OCI-LY3 (cell line): Measurements from ENCODE around the gene DENND5A.

Experiments used
- H2AFZ ChIP-seq: fragments of 200-600, 300-600 bp; shearing (Covaris generic); 2 replicates; pipeline ENCODE4 v1.6.0; 2014; ENCODE audit warnings: antibody characterized with exemption, low read depth, low read length
- H3K27ac ChIP-seq: fragments of 200-600, 300-600 bp; sonication (generic); 2 replicates; pipeline ENCODE4 v1.5.1; 2014; ENCODE audit warnings: mild to moderate bottlenecking, low read length, moderate library complexity, mixed read lengths
- H3K27me3 ChIP-seq: fragments of 200-600, 300-600 bp; sonication (generic); 2 replicates; pipeline ENCODE4 v1.6.1; 2014; ENCODE audit warnings: low read depth, low read length, mixed read lengths
- H3K36me3 ChIP-seq: fragments of 200-600, 300-600 bp; sonication (generic); replicated peaks from 2 replicates; pipeline ENCODE3; 2014; ENCODE audit warnings: low read depth, low read length, mixed read lengths
- H3K4me1 ChIP-seq: fragments of 300-600, 200-600 bp; sonication (generic); 2 replicates; pipeline ENCODE4 v1.6.1; 2014; ENCODE audit warnings: low read length, mixed read lengths
- H3K4me2 ChIP-seq: fragments of 200-600, 300-600 bp; sonication (generic); 2 replicates; pipeline ENCODE4 v1.6.1; 2014; ENCODE audit warnings: low read length, mixed read lengths
- H3K4me3 ChIP-seq: fragments of 300-600, 200-600 bp; sonication (generic); 2 replicates; pipeline ENCODE4 v1.5.1; 2014; ENCODE audit warnings: antibody characterized with exemption, mild to moderate bottlenecking, low read length, moderate library complexity
- H3K79me2 ChIP-seq: fragments of 300-600, 200-600 bp; shearing (Covaris generic); 2 replicates; pipeline ENCODE4 v1.6.1; 2014; ENCODE audit warnings: mild to moderate bottlenecking, low read length, mixed read lengths
- H3K9ac ChIP-seq: fragments of 300-600, 200-600 bp; shearing (Covaris generic); 2 replicates; pipeline ENCODE4 v1.6.0; 2014; ENCODE audit warnings: mild to moderate bottlenecking, low read length, moderate library complexity
- H3K9me3 ChIP-seq: fragments of 200-600, 300-600 bp; shearing (Covaris generic); 2 replicates; pipeline ENCODE4 v1.6.1; 2014; ENCODE audit warnings: low read length, mixed read lengths; ENCODE audit not compliant: insufficient read depth
- H4K20me1 ChIP-seq: fragments of 200-600, 300-600 bp; sonication (generic); 2 replicates; pipeline ENCODE4 v1.6.1; 2016; ENCODE audit warnings: low read length, mixed read lengths; ENCODE audit not compliant: insufficient read depth
- EZH2phosphoT487 ChIP-seq: fragments of 200-600 bp; shearing (Covaris generic); IDR thresholded peaks from 2 replicates; pipeline ENCODE4 v1.6.1; 2018; ENCODE audit warnings: antibody characterized with exemption, mixed run types, low read depth
- TF ChIP-seq, protein P1 (sequence below): fragments of 200-600, 300-600 bp; sonication (generic); IDR thresholded peaks from 2 replicates; pipeline ENCODE4 v1.5.1; 2014; ENCODE audit warnings: antibody characterized with exemption, low read length, low read depth

The DENND5A gene

DNA sequence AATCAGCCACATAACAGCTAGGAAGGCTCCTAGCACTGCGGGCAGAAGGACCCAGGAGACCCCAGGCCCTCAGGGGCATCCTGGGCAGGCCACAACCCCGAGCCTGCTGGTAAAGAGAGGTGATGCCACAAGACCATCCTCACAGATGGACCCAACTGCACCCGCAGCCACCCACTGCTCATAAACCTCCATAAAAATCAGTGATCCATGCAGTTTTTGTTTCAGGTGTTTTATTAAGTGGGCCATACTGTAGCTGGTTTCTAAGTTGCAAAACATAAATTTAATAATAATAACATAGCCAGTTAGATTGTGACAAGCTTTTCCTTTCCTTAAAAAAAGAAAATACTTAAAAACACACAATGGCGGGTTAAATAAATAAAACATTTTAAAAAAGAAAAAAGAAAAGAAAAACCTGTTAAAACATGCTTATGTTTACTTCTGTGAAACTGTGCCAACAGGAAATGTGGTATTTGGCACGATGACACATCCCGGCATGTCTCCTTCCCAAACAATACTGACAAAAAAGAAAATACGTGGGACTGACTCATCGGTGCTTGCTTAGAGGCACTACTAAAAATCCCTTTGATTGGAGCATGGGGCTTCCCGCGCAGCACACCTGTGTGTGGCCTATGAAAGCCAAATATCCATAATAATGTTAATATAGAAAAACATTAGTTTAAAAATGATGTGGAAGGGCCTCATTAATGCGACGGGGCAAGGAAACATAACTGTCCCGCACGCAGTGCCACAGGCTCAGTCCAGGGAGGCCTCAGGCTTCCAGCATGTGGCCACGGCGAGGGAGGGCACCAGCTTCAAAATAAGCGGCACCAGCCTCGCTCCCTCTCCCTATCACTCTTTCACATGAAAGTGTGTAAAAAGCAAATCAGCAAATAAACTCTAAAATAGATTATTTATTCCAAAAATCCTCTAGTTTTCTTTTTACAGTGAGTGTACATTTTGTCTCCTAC, 126.3 kb downstream of the DENND5A start:
- Histone ChIP-seq H3K27me3 (no peaks in the 10 kb centered on the region), H3K4me2 (no peak overlapping the region), H3K9me3 (no peaks in the 10 kb centered on the region), H3K79me2 (no peaks in the 10 kb centered on the region), H4K20me1 (no peaks in the 10 kb centered on the region), H3K4me3 (no peak overlapping the region), H2AFZ (no peak overlapping the region), H3K9ac (no peak overlapping the region), H3K36me3 (peaks cover 33% of the 10 kb centered on the region), H3K4me1 (no peaks in the 10 kb centered on the region), H3K27ac (no peak overlapping the region)
- no peak for TF ChIP-seq EZH2phosphoT487
- TF ChIP-seq, protein P1, sequence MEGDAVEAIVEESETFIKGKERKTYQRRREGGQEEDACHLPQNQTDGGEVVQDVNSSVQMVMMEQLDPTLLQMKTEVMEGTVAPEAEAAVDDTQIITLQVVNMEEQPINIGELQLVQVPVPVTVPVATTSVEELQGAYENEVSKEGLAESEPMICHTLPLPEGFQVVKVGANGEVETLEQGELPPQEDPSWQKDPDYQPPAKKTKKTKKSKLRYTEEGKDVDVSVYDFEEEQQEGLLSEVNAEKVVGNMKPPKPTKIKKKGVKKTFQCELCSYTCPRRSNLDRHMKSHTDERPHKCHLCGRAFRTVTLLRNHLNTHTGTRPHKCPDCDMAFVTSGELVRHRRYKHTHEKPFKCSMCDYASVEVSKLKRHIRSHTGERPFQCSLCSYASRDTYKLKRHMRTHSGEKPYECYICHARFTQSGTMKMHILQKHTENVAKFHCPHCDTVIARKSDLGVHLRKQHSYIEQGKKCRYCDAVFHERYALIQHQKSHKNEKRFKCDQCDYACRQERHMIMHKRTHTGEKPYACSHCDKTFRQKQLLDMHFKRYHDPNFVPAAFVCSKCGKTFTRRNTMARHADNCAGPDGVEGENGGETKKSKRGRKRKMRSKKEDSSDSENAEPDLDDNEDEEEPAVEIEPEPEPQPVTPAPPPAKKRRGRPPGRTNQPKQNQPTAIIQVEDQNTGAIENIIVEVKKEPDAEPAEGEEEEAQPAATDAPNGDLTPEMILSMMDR: no peak

DNA sequence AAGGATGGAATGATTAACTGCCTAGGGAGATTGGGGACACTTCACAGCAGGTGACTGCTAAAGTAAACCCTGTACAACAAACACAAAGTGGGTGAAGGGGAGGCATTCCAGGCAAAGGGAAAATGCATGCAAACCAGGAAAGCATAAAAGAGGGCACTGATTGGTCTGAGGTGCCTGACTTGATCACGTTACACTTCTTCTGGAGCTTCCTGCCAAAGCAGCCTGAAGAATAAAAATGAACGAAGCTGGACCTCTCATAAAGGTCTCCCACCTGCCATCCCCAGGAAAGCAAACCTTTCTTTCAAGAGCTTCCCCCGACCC, 127.1 kb downstream of the DENND5A start:
- Histone ChIP-seq H2AFZ (no peak overlapping the region), H3K4me3 (no peak overlapping the region), H3K79me2 (no peaks in the 10 kb centered on the region), H3K36me3 (peaks cover 29% of the 10 kb centered on the region), H3K9me3 (no peaks in the 10 kb centered on the region), H3K27ac (no peak overlapping the region), H3K4me1 (no peaks in the 10 kb centered on the region), H3K27me3 (no peaks in the 10 kb centered on the region), H3K4me2 (no peak overlapping the region), H4K20me1 (no peaks in the 10 kb centered on the region), H3K9ac (no peak overlapping the region)
- TF ChIP-seq, protein P1: no peak
- no peak for TF ChIP-seq EZH2phosphoT487

DNA sequence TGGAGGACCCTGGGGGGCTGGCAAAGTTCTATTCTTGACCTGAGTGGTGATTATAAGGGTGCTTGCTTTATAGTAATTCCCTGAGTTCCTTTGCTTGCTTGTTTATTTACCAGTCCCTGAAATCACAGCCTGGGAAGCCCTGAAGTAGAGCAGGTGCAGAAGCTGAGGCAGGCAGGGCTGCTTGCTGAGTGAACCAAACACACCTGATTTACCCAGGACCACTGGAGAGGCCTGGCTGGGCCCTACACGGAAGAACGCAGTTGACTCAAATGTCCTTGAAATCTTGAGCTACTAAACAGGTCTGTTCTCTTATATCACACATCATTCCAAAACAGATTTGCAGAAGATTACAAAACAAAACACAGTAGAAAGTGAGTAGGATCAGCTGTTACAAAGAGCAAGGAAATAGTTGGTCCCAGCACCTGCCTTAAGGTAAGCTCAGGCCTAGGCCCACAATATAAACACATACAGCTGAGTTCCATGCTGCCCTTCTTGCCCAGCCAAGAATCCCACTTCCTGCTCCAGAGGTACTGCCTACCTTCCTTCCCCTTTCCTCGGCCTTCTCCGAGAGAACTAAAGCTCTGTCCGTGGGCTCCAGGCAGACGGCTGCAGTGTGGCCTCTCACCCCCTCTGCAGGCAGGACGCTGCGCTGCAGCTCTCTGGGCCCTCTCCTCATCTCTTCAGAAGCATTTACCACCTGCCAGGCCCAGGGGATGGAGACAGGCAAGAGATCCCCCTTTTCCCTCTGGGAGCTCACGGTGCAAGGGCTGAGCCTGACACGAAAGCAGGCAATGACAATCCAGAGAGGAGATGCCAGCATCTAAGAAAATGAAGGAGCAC, 127.6 kb downstream of the DENND5A start:
- H3K9me3 ChIP-seq: no peaks in the 10 kb centered on the region
- no peaks in the 10 kb centered on the region for H3K4me1 ChIP-seq
- H3K27me3 ChIP-seq: no peaks in the 10 kb centered on the region
- H3K9ac ChIP-seq: no peak overlapping the region
- H3K36me3 ChIP-seq: peaks cover 25% of the 10 kb centered on the region
- no peak overlapping the region for H3K4me2 ChIP-seq
- TF ChIP-seq EZH2phosphoT487: no peak
- TF ChIP-seq, protein P1: peak; percentile 90
- no peaks in the 10 kb centered on the region for H3K79me2 ChIP-seq
- H3K27ac ChIP-seq: no peak overlapping the region
- H3K4me3 ChIP-seq: no peak overlapping the region
- H4K20me1 ChIP-seq: no peaks in the 10 kb centered on the region
- no peak overlapping the region for H2AFZ ChIP-seq

DNA sequence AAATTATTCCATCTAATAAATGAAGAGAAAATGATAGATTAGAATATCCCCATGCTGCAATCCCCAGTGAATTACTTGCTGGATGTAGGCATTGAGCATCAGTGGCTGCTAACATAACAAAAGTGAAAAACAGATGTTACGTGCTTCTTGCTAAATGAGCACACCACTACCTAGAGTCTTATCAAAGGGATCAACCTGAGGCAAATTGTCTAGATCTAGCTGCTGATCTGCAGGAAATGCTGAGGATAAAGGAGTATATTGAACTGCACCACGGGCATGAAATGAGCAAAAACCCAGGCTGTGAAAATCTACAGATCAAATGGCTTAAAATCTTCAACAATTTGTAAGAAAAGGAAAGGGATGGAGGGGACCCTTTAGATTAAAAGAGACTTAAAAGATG, 128.4 kb downstream of the DENND5A start:
- Histone ChIP-seq H3K9ac (no peak overlapping the region), H3K27ac (no peak overlapping the region), H3K4me3 (no peak overlapping the region), H4K20me1 (no peaks in the 10 kb centered on the region), H3K79me2 (no peaks in the 10 kb centered on the region), H3K36me3 (peaks cover 21% of the 10 kb centered on the region), H3K9me3 (no peaks in the 10 kb centered on the region), H3K4me2 (no peak overlapping the region), H3K4me1 (no peaks in the 10 kb centered on the region), H3K27me3 (no peaks in the 10 kb centered on the region), H2AFZ (no peak overlapping the region)
- TF ChIP-seq, protein P1: no peak
- no peak for TF ChIP-seq EZH2phosphoT487
